ENCODE data around the gene ZNF792. TPM values are rescaled to one million over a fixed set of nuclear protein-coding genes. Genes with fewer than 3 reads are reported as not detected.

ZNF792 gene
- total RNA-seq, 1 donor from 2014 or later, result 4.2 TPM

DNA sequence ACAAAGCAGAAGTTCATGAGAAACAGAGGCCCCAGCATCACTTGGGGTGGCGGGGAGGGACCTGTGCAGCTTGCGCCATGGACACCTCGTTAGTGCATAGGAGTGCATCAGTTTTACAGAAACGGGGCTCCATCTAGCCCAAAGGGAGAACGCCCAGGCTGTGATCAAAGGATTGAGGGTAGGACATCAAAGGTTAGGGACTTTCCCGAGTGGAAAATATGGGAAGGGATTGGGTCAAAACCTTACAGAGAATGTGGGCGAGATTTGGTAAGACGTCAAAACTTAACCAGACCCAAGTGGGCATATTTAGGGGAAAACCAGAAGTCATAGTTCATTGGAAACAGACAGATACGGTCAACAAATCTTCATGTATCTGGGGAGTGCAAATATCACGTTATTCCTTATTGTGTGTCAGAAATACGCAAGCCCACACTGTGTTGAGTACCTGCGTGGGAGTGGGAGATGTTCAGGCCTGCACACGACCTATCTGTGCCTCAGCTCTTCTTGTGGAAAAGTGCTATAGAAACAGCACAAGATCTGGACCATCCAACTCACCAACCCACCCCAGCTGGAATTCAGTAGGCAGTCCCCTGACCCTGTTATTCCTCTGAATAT lies 26.7 kb upstream of the ZNF792 start:
- Histone ChIP-seq H3K4me3 (no peak overlapping the region), H3K27me3 (no peaks in the 10 kb centered on the region), H3K4me1 (no peaks in the 10 kb centered on the region), H3K9me3 (no peaks in the 10 kb centered on the region), H3K36me3 (no peaks in the 10 kb centered on the region), H3K27ac (no peak overlapping the region)
- TF ChIP-seq CTCF (IDR thresholded peaks at IDR 0.05), result no peak
- no peak for TF ChIP-seq POLR2AphosphoS5 (IDR thresholded peaks at IDR 0.05; ENCODE audit: insufficient read depth in 1 of 2, low read depth in 1 of 2)
- no peak for TF ChIP-seq POLR2A (IDR thresholded peaks at IDR 0.05)
- intact Hi-C loops (cut with DNase I), result no loop called here
- no peak for DNase-seq (ENCODE audit: extremely low spot score in 2 of 2)

GRCh38 chr19:34989298-34989697 lies 25.3 kb upstream of the ZNF792 start:
- Histone ChIP-seq H3K27ac (no peak overlapping the region), H3K4me3 (no peak overlapping the region), H3K9me3 (no peaks in the 10 kb centered on the region), H3K4me1 (peaks cover 4% of the 10 kb centered on the region), H3K27me3 (no peaks in the 10 kb centered on the region), H3K36me3 (no peaks in the 10 kb centered on the region)
- intact Hi-C loops (cut with DNase I), result no loop called here
- DNase-seq (ENCODE audit: extremely low spot score in 2 of 2), result no peak
- TF ChIP-seq POLR2AphosphoS5 (IDR thresholded peaks at IDR 0.05; ENCODE audit: insufficient read depth in 1 of 2, low read depth in 1 of 2) (no peak), CTCF (IDR thresholded peaks at IDR 0.05) (no peak), POLR2A (IDR thresholded peaks at IDR 0.05) (no peak)

DNA sequence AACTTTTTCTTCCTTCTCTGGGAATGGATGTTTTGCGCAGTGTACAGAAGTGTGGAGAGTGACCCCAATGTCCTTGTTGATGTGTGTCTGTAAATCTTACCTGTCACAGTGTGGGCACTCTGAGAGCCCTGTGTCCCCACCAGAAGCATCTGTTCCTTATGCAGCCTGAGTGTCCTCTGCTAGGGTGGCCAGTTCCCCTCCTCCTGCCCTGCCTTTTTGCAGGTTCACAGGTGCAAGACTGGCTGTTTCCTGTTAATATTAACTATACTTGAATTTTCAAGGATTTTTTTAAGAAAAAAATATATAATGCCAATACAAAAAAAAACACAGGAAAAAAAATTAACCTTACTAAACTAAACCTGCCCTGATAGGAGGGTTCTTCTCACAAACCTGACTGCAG lies 24.1 kb upstream of the ZNF792 start:
- intact Hi-C loops (cut with DNase I), result no loop called here
- Histone ChIP-seq H3K36me3 (no peaks in the 10 kb centered on the region), H3K27me3 (no peaks in the 10 kb centered on the region), H3K9me3 (no peaks in the 10 kb centered on the region), H3K4me1 (peaks cover 4% of the 10 kb centered on the region), H3K27ac (no peak overlapping the region), H3K4me3 (no peak overlapping the region)
- TF ChIP-seq POLR2AphosphoS5 (IDR thresholded peaks at IDR 0.05; ENCODE audit: insufficient read depth in 1 of 2, low read depth in 1 of 2), result no peak
- TF ChIP-seq POLR2A (IDR thresholded peaks at IDR 0.05), result no peak
- no peak for TF ChIP-seq CTCF (IDR thresholded peaks at IDR 0.05)
- DNase-seq (ENCODE audit: extremely low spot score in 2 of 2), result no peak

DNA sequence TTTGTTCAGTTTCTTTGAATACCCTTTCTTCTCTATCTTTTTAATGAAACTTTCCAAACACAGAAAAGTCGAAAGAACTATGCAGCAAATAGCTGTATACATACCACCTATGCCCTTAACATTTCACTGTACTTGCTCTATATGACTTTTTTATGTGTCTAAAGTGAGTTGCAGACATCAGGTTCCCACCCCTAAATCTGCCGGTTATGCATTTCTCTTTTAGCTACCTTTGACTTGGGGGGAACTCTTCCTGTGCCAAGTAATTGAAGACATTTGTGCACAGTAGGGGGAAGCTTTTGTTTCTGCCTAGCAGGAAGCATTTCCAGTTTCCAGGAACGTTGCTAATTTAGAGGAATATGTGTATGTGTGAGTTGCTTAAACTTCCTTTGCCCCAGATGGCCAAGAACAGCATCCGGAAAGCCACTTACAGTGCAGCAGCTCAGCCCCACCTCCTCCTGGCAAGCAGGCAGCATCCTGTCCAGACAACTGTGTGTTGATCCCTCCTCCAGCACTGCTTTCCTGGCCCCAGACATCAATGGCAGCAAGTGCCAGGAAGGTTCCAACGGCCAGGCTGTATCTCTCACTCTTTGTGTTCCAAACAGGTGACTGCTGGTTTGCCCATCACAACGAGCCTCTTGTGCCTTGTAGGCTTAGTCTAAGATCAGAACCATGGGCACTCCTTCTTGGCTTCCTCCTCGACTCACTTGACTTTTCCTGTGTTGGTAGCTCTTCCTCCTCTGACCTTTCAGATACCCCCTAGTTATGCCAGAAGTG lies 21.4 kb upstream of the ZNF792 start:
- H3K9me3 ChIP-seq, result no peaks in the 10 kb centered on the region
- DNase-seq (ENCODE audit: extremely low spot score in 2 of 2), result no peak
- no peaks in the 10 kb centered on the region for H3K36me3 ChIP-seq
- H3K4me3 ChIP-seq, result no peak overlapping the region
- intact Hi-C loops (cut with DNase I), result no loop called here
- H3K4me1 ChIP-seq, result peaks cover 4% of the 10 kb centered on the region
- H3K27ac ChIP-seq, result no peak overlapping the region
- H3K27me3 ChIP-seq, result no peaks in the 10 kb centered on the region
- TF ChIP-seq POLR2A (IDR thresholded peaks at IDR 0.05) (no peak), POLR2AphosphoS5 (IDR thresholded peaks at IDR 0.05; ENCODE audit: insufficient read depth in 1 of 2, low read depth in 1 of 2) (no peak), CTCF (IDR thresholded peaks at IDR 0.05) (no peak)

GRCh38 chr19:34984287-34984686 lies 20.3 kb upstream of the ZNF792 start:
- Histone ChIP-seq H3K27me3 (no peaks in the 10 kb centered on the region), H3K9me3 (no peaks in the 10 kb centered on the region), H3K4me3 (no peak overlapping the region), H3K4me1 (peaks cover 4% of the 10 kb centered on the region), H3K36me3 (no peaks in the 10 kb centered on the region), H3K27ac (no peak overlapping the region)
- TF ChIP-seq POLR2A (IDR thresholded peaks at IDR 0.05), result no peak
- TF ChIP-seq POLR2AphosphoS5 (IDR thresholded peaks at IDR 0.05; ENCODE audit: insufficient read depth in 1 of 2, low read depth in 1 of 2), result no peak
- TF ChIP-seq CTCF (IDR thresholded peaks at IDR 0.05), result no peak
- no peak for DNase-seq (ENCODE audit: extremely low spot score in 2 of 2)
- intact Hi-C loops (cut with DNase I), result no loop called here

Data from vagina (tissue), 2 donors.